ENCODE results near the gene ITK.

- TF ChIP-seq, protein P1, sequence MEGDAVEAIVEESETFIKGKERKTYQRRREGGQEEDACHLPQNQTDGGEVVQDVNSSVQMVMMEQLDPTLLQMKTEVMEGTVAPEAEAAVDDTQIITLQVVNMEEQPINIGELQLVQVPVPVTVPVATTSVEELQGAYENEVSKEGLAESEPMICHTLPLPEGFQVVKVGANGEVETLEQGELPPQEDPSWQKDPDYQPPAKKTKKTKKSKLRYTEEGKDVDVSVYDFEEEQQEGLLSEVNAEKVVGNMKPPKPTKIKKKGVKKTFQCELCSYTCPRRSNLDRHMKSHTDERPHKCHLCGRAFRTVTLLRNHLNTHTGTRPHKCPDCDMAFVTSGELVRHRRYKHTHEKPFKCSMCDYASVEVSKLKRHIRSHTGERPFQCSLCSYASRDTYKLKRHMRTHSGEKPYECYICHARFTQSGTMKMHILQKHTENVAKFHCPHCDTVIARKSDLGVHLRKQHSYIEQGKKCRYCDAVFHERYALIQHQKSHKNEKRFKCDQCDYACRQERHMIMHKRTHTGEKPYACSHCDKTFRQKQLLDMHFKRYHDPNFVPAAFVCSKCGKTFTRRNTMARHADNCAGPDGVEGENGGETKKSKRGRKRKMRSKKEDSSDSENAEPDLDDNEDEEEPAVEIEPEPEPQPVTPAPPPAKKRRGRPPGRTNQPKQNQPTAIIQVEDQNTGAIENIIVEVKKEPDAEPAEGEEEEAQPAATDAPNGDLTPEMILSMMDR (IDR thresholded peaks at IDR 0.05; ENCODE audit: borderline replicate concordance, extremely low read depth, low read length, poor library complexity, severe bottlenecking) = no peak
- TF ChIP-seq EZH2 (IDR thresholded peaks at IDR 0.05; ENCODE audit: borderline replicate concordance, low read depth, low read length, severe bottlenecking) = no peak
These were observed 50.0 kb downstream of the ITK start for GRCh38 chr5:157230610-157231009.

Measured in DND-41 (cell line).